ENCODE data around the gene MEF2D.

- TF ChIP-seq CTCF (optimal IDR thresholded peaks at IDR 0.05 in 1 of 3, IDR thresholded peaks at IDR 0.05 in 1 of 3, conservative IDR thresholded peaks at IDR 0.05 in 1 of 3; ENCODE audit: extremely low read depth in 1 of 3, insufficient read depth in 2 of 3, low read length in 3 of 3) (no peak), EZH2 (IDR thresholded peaks at IDR 0.05; ENCODE audit: low read length) (no peak)
Measured at GRCh38 chr1:156546267-156546666, 45.7 kb upstream of the MEF2D start.

All from keratinocyte (primary cell).